ENCODE data around the gene ESPNL. TPM values are rescaled to one million over a fixed set of nuclear protein-coding genes. Genes with fewer than 3 reads are reported as not detected.

ESPNL gene
- total and polyA plus RNA-seq, 2 of the 4 experiments (the other 2 are of a cell fraction), result 2.0 TPM

GRCh38 chr2:238129166-238130010 is 29.2 kb downstream of the ESPNL start:
- Histone ChIP-seq H3K56ac (ENCODE audit: extremely low read depth, insufficient read depth, low read length) (no peak overlapping the region), H3K4me2 (ENCODE audit: low read depth, low read length) (no peak overlapping the region), H3K9me1 (ENCODE audit: insufficient read depth, low read length) (peaks cover 3% of the 10 kb centered on the region; the same call in 1 of the 2 replicates), H4K20me1 (ENCODE audit: insufficient read depth, low read length) (no peaks in the 10 kb centered on the region), H3K9me3 (ENCODE audit: control insufficient read depth, insufficient read depth, low read length) (no peaks in the 10 kb centered on the region), H2BK5ac (ENCODE audit: low read depth, low read length, poor library complexity, severe bottlenecking) (no peak overlapping the region), H4K8ac (ENCODE audit: low read depth in 2 of 2, low read length in 2 of 2) (no peak overlapping the region), H4K5ac (ENCODE audit: low read depth, low read length) (no peak overlapping the region), H2BK120ac (ENCODE audit: low read depth, low read length) (no peak overlapping the region), H3K27me3 (ENCODE audit: control insufficient read depth, insufficient read depth, low read length) (no peaks in the 10 kb centered on the region), H3K4ac (ENCODE audit: low read depth, low read length) (no peak overlapping the region), H3K36me3 (ENCODE audit: control insufficient read depth, insufficient read depth, low read length) (no peaks in the 10 kb centered on the region), H3K4me1 (ENCODE audit: control insufficient read depth, insufficient read depth, low read length) (peaks cover 6% of the 10 kb centered on the region), H2BK20ac (ENCODE audit: low read depth, low read length) (no peak overlapping the region), H2AK9ac (replicated peaks; ENCODE audit: low read depth, low read length, poor library complexity) (peak overlapping the region; percentile 3), H3K14ac (replicated peaks; ENCODE audit: low read depth, low read length) (no peak overlapping the region), H3K27ac (ENCODE audit: insufficient read depth, low read length) (no peak overlapping the region), H3K9ac (ENCODE audit: low read depth, low read length) (no peak overlapping the region), H3K79me1 (ENCODE audit: low read depth in 1 of 2, low read length in 2 of 2) (no peaks in the 10 kb centered on the region), H4K91ac (ENCODE audit: insufficient read depth, low read depth, low read length) (no peak overlapping the region), H3K23ac (ENCODE audit: low read depth, low read length) (no peak overlapping the region), H2BK15ac (ENCODE audit: low read depth, low read length) (no peak overlapping the region), H2AFZ (replicated peaks; ENCODE audit: low read length, poor library complexity) (no peak overlapping the region), H3K18ac (ENCODE audit: low read depth, low read length) (no peak overlapping the region), H3K4me3 (ENCODE audit: insufficient read depth, low read depth, low read length) (no peak overlapping the region), H2AK5ac (ENCODE audit: low read depth, low read length) (no peak overlapping the region)
- POLR2A ChIA-PET (ENCODE audit: unreplicated experiment), result no interaction called here
- in situ Hi-C loops (cut with MboI; ENCODE audit: low sequenced_read_pairs) (no loop called here), intact Hi-C loops (cut with micrococcal nuclease) (no loop called here), dilution Hi-C loops (cut with HindIII; ENCODE audit: low sequenced_read_pairs, unreplicated experiment) (no loop called here)
- 78% methylated on average over 17 of the region's 22 CpGs; no CpG with 5 or more reads in 1 of the 2 experiments for WGBS, 2 experiments (ENCODE audit: extremely low coverage in 2 of 2, insufficient read length in 1 of 2)
- BruUV-seq (replicated peaks), result no TSS peak
- CTCF ChIA-PET, result no interaction called here
- no peak for DNase-seq
- no peak for ATAC-seq (ENCODE audit: low read depth)
- TF ChIP-seq MXI1 (IDR thresholded peaks at IDR 0.05; ENCODE audit: borderline replicate concordance, low read depth, low read length), result no peak
- no peak for TF ChIP-seq ELK1 (IDR thresholded peaks at IDR 0.05; ENCODE audit: borderline replicate concordance, low read depth, low read length)
- TF ChIP-seq CHD1 (IDR thresholded peaks at IDR 0.05; ENCODE audit: low read depth, low read length), result no peak

All from IMR-90 (cell line).